GM13977 (cell line): Measurements from ENCODE around the gene VPS9D1.
A peak's percentile ranks its signal among the peaks of the same experiment; 100 is the strongest.

Source experiments
- DNase-seq: peaks from one replicate; pipeline ENCODE4 v3.0.0; 2012; ENCODE audit warnings: low spot score
- in situ Hi-C: fragments of 300-500 bp; cut with MboI; formaldehyde crosslinking; loops from one replicate; pipeline ENCODE4 v1.12.0; 2022; ENCODE audit warnings: low sequenced_read_pairs, low pct_unique_long_range_greater_than_20kb, mixed read lengths, inconsistent platforms; ENCODE audit not compliant: unreplicated experiment
- TF ChIP-seq, protein P1 (sequence below): IDR thresholded peaks from 2 replicates; pipeline ENCODE4 v1.5.1; 2012; ENCODE audit warnings: mild to moderate bottlenecking, control low read depth; ENCODE audit not compliant: insufficient read depth; ENCODE audit errors: extremely low read depth, missing control alignments

Gene VPS9D1, protein sequence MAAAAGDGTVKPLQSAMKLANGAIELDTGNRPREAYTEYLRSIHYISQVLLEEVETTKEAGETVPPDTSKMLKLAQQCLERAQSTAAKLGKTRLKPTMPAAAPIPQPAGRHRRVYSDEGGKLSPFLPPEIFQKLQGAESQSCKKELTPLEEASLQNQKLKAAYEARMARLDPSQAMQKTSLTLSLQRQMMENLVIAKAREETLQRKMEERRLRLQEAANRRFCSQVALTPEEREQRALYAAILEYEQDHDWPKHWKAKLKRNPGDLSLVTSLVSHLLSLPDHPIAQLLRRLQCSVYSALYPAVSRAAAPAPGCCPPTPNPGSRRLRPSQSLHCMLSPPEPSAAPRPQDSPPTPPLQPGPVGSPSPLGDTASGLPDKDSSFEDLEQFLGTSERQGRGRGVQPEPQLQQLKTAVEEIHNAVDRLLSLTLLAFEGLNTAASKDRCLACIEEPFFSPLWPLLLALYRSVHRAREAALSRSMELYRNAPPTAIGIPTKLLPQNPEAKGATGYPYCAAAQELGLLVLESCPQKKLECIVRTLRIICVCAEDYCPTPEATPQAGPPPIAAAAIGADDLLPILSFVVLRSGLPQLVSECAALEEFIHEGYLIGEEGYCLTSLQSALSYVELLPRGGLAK

DNA sequence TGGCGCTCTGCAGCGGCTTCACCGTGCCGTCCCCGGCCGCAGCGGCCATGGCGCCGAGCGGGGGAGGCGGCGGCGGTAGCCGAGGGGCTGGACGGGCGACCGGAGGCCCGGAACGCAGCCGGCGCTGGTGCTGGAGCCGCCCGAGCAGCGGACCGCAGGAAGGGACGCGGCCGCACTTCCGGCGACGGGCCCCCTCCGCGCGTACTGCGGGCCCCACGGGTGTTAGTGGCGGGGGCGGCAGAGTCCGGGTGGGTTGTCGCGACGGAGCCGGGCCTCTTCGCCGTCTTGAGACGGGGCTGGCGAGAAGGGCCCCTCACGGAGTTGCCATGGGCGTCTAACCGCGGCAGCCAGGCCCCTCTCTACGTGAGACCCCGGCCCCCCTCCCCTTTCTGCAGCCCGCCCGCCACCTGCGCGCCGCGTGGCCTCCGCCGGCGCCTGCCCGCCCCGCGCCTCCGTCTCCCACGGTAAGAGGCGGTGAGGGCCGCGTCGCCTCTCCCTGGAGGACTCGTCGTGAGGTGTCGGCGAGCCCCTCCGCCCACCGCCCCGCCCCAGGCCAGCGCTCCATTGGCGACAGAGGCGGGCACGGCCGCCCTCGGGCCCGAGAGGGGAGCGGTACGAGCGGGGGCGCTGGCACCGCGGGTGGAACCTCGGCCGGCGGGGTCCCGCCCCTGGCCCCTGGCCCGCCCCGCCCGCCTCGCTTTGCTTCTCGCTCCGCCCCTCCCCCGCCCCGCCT, at the start of gene VPS9D1, which contains the start of gene ZNF276:
Gene VPS9D1, minus strand, starts transcription at position 86 of the 733 bp plus-strand sequence. Its CDS starts 37 bp downstream, at position 49.
Gene ZNF276, plus strand, starts transcription at position 725 of the 733 bp plus-strand sequence. CDS start 104 bp downstream, outside the sequence.
- in situ Hi-C loops, result no loop called here
- DNase-seq, result peak; percentile 87
- TF ChIP-seq, protein P1, sequence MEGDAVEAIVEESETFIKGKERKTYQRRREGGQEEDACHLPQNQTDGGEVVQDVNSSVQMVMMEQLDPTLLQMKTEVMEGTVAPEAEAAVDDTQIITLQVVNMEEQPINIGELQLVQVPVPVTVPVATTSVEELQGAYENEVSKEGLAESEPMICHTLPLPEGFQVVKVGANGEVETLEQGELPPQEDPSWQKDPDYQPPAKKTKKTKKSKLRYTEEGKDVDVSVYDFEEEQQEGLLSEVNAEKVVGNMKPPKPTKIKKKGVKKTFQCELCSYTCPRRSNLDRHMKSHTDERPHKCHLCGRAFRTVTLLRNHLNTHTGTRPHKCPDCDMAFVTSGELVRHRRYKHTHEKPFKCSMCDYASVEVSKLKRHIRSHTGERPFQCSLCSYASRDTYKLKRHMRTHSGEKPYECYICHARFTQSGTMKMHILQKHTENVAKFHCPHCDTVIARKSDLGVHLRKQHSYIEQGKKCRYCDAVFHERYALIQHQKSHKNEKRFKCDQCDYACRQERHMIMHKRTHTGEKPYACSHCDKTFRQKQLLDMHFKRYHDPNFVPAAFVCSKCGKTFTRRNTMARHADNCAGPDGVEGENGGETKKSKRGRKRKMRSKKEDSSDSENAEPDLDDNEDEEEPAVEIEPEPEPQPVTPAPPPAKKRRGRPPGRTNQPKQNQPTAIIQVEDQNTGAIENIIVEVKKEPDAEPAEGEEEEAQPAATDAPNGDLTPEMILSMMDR, result no peak

- TF ChIP-seq, protein P1, result no peak
- in situ Hi-C loops, result no loop called here
- DNase-seq, result no peak
Measured at GRCh38 chr16:89770367-89770766, 49.7 kb upstream of the VPS9D1 start.

DNA sequence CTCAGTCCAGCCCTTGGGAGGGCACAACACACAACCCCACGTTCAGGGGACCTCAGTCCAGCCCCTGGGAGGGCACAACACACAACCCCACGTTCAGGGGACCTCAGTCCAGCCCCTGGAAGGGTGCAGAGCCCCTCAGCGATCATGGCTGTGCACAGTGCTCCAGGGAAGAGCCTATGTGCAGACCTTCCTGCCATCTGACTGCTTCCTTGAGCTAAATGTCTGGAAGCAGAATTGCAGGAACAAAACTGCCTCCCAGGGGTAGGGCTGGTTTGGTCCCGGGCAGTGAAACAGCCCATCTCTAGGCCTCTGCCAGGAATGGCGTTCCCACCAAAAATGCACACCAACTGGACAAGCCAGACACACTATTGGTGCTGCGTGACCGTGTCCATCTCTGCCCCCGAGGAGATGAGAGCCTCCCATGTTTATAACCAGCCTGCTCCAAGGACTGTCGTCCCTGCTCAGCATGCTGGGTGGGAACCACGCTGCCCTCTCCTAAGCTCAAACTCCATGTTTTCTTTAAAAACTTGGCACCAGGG, 44.7 kb upstream of the VPS9D1 start:
- no peak for DNase-seq
- in situ Hi-C loops, result no loop called here
- TF ChIP-seq, protein P1, result no peak

- in situ Hi-C loops, result no loop called here
- peak; percentile 85 for DNase-seq
- TF ChIP-seq, protein P1, result no peak
Measured at GRCh38 chr16:89764711-89765201, 44.1 kb upstream of the VPS9D1 start.

GRCh38 chr16:89761304-89761922, 40.7 kb upstream of the VPS9D1 start:
- TF ChIP-seq, protein P1, result no peak
- no peak for DNase-seq
- in situ Hi-C loops, result no loop called here
